Measurements from ENCODE around the gene FKBP5. TPM values are rescaled to one million over a fixed set of nuclear protein-coding genes. Genes with fewer than 3 reads are reported as not detected.

Gene FKBP5
- total and polyA plus RNA-seq, 10 of the 15 experiments (the other 5 are each of a cell fraction or from before 2014, with no cell fraction given), result 29.0 to 123 (median 62.3) TPM

DNA sequence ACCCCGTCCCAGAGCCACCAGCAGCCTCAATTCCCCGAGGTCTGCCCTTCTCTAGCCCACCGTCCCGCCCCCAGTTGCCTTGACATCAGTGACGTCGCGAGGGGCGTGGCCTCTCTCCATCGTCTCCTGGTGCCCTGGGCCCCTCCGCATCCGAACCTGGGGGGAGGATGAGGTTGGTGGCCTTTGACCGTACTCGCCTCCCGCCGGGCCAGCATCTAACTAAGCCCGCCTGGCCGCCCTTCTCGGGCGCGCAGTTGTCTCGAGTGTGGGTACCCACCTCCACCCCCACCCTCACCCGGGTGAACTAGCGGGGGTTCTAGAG is 42.7 kb upstream of the FKBP5 start (continued):
- TF ChIP-seq NR2F1 (conservative IDR thresholded peaks at IDR 0.05) (peak; percentile 96), SMAD5 (IDR thresholded peaks at IDR 0.05; ENCODE audit: low read depth) (peak; percentile 50; the same call in 1 of the 2 replicates), TAF1 (IDR thresholded peaks at IDR 0.05; ENCODE audit: borderline replicate concordance, low read depth, low read length) (peak; percentile 31; the same call in 1 of the 2 replicates), ZNF217 (IDR thresholded peaks at IDR 0.05) (no peak), STAT1 (conservative IDR thresholded peaks at IDR 0.05) (no peak; the same call in 1 of the 2 replicates), ZNF622 (IDR thresholded peaks at IDR 0.05) (no peak), HDAC6 (IDR thresholded peaks at IDR 0.05; ENCODE audit: unreplicated experiment) (no peak), MLLT1 (IDR thresholded peaks at IDR 0.05) (0 out of 2 replicates have a peak, but pooled peaks have one; percentile 13), ZBED1 (IDR thresholded peaks at IDR 0.05; ENCODE audit: borderline replicate concordance) (no peak), TARDBP (IDR thresholded peaks at IDR 0.05; ENCODE audit: borderline replicate concordance) (no peak), RBBP5 (conservative IDR thresholded peaks at IDR 0.05) (no peak), HDGF (IDR thresholded peaks at IDR 0.05) (peak; percentile 17; the same call in 1 of the 2 replicates), ZZZ3 (IDR thresholded peaks at IDR 0.05; ENCODE audit: control insufficient read depth, insufficient read length, low read depth) (no peak), SP1 (IDR thresholded peaks at IDR 0.05; ENCODE audit: low read depth, low read length) (peak; percentile 62), POU2F2 (IDR thresholded peaks at IDR 0.05; ENCODE audit: borderline replicate concordance, low read depth, low read length) (peak; percentile 54; the same call in 2 of the 3 replicates), ZNF207 (IDR thresholded peaks at IDR 0.05; ENCODE audit: borderline replicate concordance) (no peak), POLR2AphosphoS2 (IDR thresholded peaks at IDR 0.05; ENCODE audit: low read depth, low read length) (no peak), NKRF (conservative IDR thresholded peaks at IDR 0.05) (0 out of 2 replicates have a peak, but pooled peaks have one; percentile 8), FOXM1 (IDR thresholded peaks at IDR 0.05; ENCODE audit: low read depth, low read length) (no peak), IRF3 (IDR thresholded peaks at IDR 0.05) (no peak), IRF5 (IDR thresholded peaks at IDR 0.05; ENCODE audit: borderline replicate concordance) (no peak), RUNX3 (IDR thresholded peaks at IDR 0.05; ENCODE audit: low read length) (no peak), LARP7 (IDR thresholded peaks at IDR 0.05) (no peak), MYC (IDR thresholded peaks at IDR 0.05; ENCODE audit: insufficient read depth, insufficient read length, insufficient replicate concordance, low read length, severe bottlenecking) (no peak), MXI1 (IDR thresholded peaks at IDR 0.05; ENCODE audit: low read depth, low read length) (peak; percentile 51; the same call in 1 of the 2 replicates), MEF2B (IDR thresholded peaks at IDR 0.05; ENCODE audit: partially characterized antibody, poor library complexity, severe bottlenecking) (peak; percentile 38), RCOR1 (conservative IDR thresholded peaks at IDR 0.05; ENCODE audit: low read depth, low read length) (peak; percentile 26; the same call in 1 of the 2 replicates)
- TF ChIP-seq, protein P1, sequence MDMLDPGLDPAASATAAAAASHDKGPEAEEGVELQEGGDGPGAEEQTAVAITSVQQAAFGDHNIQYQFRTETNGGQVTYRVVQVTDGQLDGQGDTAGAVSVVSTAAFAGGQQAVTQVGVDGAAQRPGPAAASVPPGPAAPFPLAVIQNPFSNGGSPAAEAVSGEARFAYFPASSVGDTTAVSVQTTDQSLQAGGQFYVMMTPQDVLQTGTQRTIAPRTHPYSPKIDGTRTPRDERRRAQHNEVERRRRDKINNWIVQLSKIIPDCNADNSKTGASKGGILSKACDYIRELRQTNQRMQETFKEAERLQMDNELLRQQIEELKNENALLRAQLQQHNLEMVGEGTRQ (IDR thresholded peaks at IDR 0.05; ENCODE audit: borderline replicate concordance, low read depth, low read length), result no peak

Data from GM12878 (cell line).